ENCODE data around the gene B3GALT5. TPM values are rescaled to one million over a fixed set of nuclear protein-coding genes. Genes with fewer than 3 reads are reported as not detected.
A peak's percentile ranks its signal among the peaks of the same experiment; 100 is the strongest.

The B3GALT5 gene
- polyA plus RNA-seq, 5 donors, result 0.76 to 1.2 (median 0.95) TPM

- DNase-seq, result no peak
Observed at GRCh38 chr21:39696196-39696595, 83.5 kb downstream of the B3GALT5 start.

GRCh38 chr21:39696618-39697017 is 83.9 kb downstream of the B3GALT5 start:
- DNase-seq, result no peak

- no peak for DNase-seq
Observed at GRCh38 chr21:39700318-39700717, 87.6 kb downstream of the B3GALT5 start.

- no peak for DNase-seq
Observed at GRCh38 chr21:39703578-39703977, 90.8 kb downstream of the B3GALT5 start.

- no peak for DNase-seq
Observed at GRCh38 chr21:39705849-39706248, 93.1 kb downstream of the B3GALT5 start.

GRCh38 chr21:39707316-39707715 is 94.6 kb downstream of the B3GALT5 start:
- DNase-seq, result no peak

GRCh38 chr21:39710866-39711265 is 98.1 kb downstream of the B3GALT5 start:
- DNase-seq, result no peak

- no peak for DNase-seq
Observed at GRCh38 chr21:39712273-39712672, 99.5 kb downstream of the B3GALT5 start.

- DNase-seq, result no peak
Observed at GRCh38 chr21:39712976-39713375, 100.2 kb downstream of the B3GALT5 start.

- no peak for DNase-seq
Observed at GRCh38 chr21:39713905-39714304, 101.2 kb downstream of the B3GALT5 start.

GRCh38 chr21:39714331-39714730 is 101.6 kb downstream of the B3GALT5 start:
- DNase-seq, result no peak

GRCh38 chr21:39715804-39716397 is 103.2 kb downstream of the B3GALT5 start:
- peak in 1 of 2 donors; percentile 38 for DNase-seq

GRCh38 chr21:39720126-39720778 is 107.5 kb downstream of the B3GALT5 start:
- DNase-seq, result no peak

- DNase-seq, result no peak
Observed at GRCh38 chr21:39721885-39722284, 109.1 kb downstream of the B3GALT5 start.

Other genes starting within 250 kb of the B3GALT5 start
- gene LCA5L, start 167.2 kb upstream of the B3GALT5 start, polyA plus RNA-seq (ENCODE audit: insufficient read depth in 1 of 5, insufficient read length in 5 of 5, low replicate concordance in 1 of 5), result 1 to 10 TPM; 2.9 to 6.8 (median 4.3) TPM
- 1 to 10 TPM in 4 of 5 donors, under 1 TPM in 1; 0.77 to 5.3 (median 3.4) TPM for gene SH3BGR, start 161.0 kb upstream of the B3GALT5 start, polyA plus RNA-seq (ENCODE audit: insufficient read depth in 1 of 5, insufficient read length in 5 of 5, low replicate concordance in 1 of 5)
- under 1 TPM; 0.25 to 0.56 (median 0.48) TPM for gene IGSF5, start 132.2 kb downstream of the B3GALT5 start, polyA plus RNA-seq (ENCODE audit: insufficient read depth in 1 of 5, insufficient read length in 5 of 5, low replicate concordance in 1 of 5)